LNCaP clone FGC (cell line): ENCODE data around the gene THAP7.
A peak's percentile ranks its signal among the peaks of the same experiment; 100 is the strongest.

Experiments used
- DNase-seq: peaks from one replicate; pipeline ENCODE4 v3.0.0-alpha.2; 2011; ENCODE audit warnings: low read depth
- H3K4me3 ChIP-seq: 2 replicates; pipeline ENCODE4 v1.5.1; 2011; ENCODE audit warnings: mild to moderate bottlenecking, low read depth, low read length, control low read depth
- CTCF ChIP-seq: IDR thresholded peaks from 2 replicates; pipeline ENCODE4 v1.5.1; 2012; ENCODE audit warnings: mild to moderate bottlenecking; ENCODE audit not compliant: control insufficient read depth, insufficient read depth; ENCODE audit errors: extremely low read depth

THAP7 gene

GRCh38 chr22:21029486-21030025, 27.6 kb upstream of the THAP7 start:
- H3K4me3 ChIP-seq: no peak overlapping the region
- DNase-seq: no peak
- TF ChIP-seq CTCF: no peak

- no peak for DNase-seq
These were observed 26.6 kb upstream of the THAP7 start for GRCh38 chr22:21028277-21029251.

GRCh38 chr22:21026783-21027692, 25.1 kb upstream of the THAP7 start:
- no peak for TF ChIP-seq CTCF
- peak; percentile 10 for DNase-seq
- no peak overlapping the region for H3K4me3 ChIP-seq

More at GRCh38 chr22:21028277-21029251, 26.6 kb upstream of the THAP7 start:
- no peak overlapping the region for H3K4me3 ChIP-seq
- TF ChIP-seq CTCF: no peak

GRCh38 chr22:21025763-21026755, 24.1 kb upstream of the THAP7 start:
- no peak for DNase-seq
- TF ChIP-seq CTCF: no peak
- no peak overlapping the region for H3K4me3 ChIP-seq

GRCh38 chr22:21025266-21025665, 23.3 kb upstream of the THAP7 start:
- TF ChIP-seq CTCF: no peak
- DNase-seq: no peak
- no peak overlapping the region for H3K4me3 ChIP-seq
